H1 (cell line): ENCODE data around the gene MTAP. TPM values are rescaled to one million over a fixed set of nuclear protein-coding genes. Genes with fewer than 3 reads are reported as not detected.

Experiments used
- CTCF ChIA-PET: fragments of 300-600 bp; sonication (Branson Sonifier 250); formaldehyde crosslinking; loops from one replicate; lab custom pipeline; 2021; ENCODE audit not compliant: partially characterized antibody; lab: Charles Lee
- POLR2A ChIA-PET: fragments of 300-600 bp; sonication (Branson Sonifier 250); formaldehyde crosslinking; loops from one replicate; lab custom pipeline; 2021; ENCODE audit warnings: inconsistent platforms; ENCODE audit not compliant: partially characterized antibody; lab: Charles Lee
- DNase-seq, 2 experiments: peaks; one replicate each; pipeline versions ENCODE4 v3.0.0 to v3.0.0-alpha.2; 2010 to 2022; ENCODE audit warnings: low spot score in 2 of 2, low read depth in 1 of 2, mixed read lengths in 1 of 2
- FAIRE-seq: peaks from 2 replicates; lab custom pipeline; 2011; peaks lifted over from hg19 to GRCh38; lab: Jason Lieb, UNC
- H2AFZ ChIP-seq: 2 replicates; pipeline ENCODE4 v1.8.1; 2012; ENCODE audit warnings: low read length, inconsistent platforms
- H2AK5ac ChIP-seq: 2 replicates; pipeline ENCODE4 v1.6.1; 2013; ENCODE audit warnings: low read depth, low read length
- H2BK120ac ChIP-seq: replicated peaks from 2 replicates; pipeline ENCODE3; 2013; ENCODE audit warnings: low read depth, low read length, inconsistent platforms
- H2BK12ac ChIP-seq: 2 replicates; pipeline ENCODE4 v1.6.1; 2013; ENCODE audit warnings: low read depth, low read length
- H2BK15ac ChIP-seq: 2 replicates; pipeline ENCODE4 v1.6.1; 2013; ENCODE audit warnings: low read length
- H2BK20ac ChIP-seq: 2 replicates; pipeline ENCODE4 v1.6.1; 2013; ENCODE audit warnings: low read length
- H2BK5ac ChIP-seq: 2 replicates; pipeline ENCODE4 v1.6.1; 2013; ENCODE audit warnings: low read depth, low read length
- H3K14ac ChIP-seq: 2 replicates; pipeline ENCODE4 v1.6.1; 2013; ENCODE audit warnings: inconsistent platforms; ENCODE audit not compliant: insufficient read length
- H3K18ac ChIP-seq: 2 replicates; pipeline ENCODE4 v1.6.1; 2013; ENCODE audit warnings: low read length; ENCODE audit errors: extremely low read depth
- H3K23ac ChIP-seq: 2 replicates; pipeline ENCODE4 v1.6.1; 2013; ENCODE audit warnings: inconsistent platforms; ENCODE audit not compliant: insufficient read length
- H3K23me2 ChIP-seq: 2 replicates; pipeline ENCODE4 v1.6.1; 2013; ENCODE audit warnings: low read depth, low read length
- H3K27ac ChIP-seq: 2 replicates; pipeline ENCODE4 v1.6.1; 2011; ENCODE audit warnings: low read depth, low read length, inconsistent platforms
- H3K27me3 ChIP-seq, 4 experiments: replicated peaks in 1 of 4; 1 replicate in 1 of 4; 2 replicates in 3 of 4; pipeline versions ENCODE4 v1.6.1 to v1.8.1; 2011 to 2013; ENCODE audit warnings: low read length in 3 of 4, mild to moderate bottlenecking in 3 of 4, inconsistent platforms in 2 of 4, mixed read lengths in 2 of 4, moderate library complexity in 1 of 4; ENCODE audit not compliant: control insufficient read depth in 3 of 4, insufficient read depth in 3 of 4; ENCODE audit errors: extremely low read depth in 1 of 4
- H3K36me3 ChIP-seq, 4 experiments: 2 replicates each; pipeline versions ENCODE4 v1.6.1 to v1.8.1; 2011 to 2013; ENCODE audit warnings: mild to moderate bottlenecking in 4 of 4, low read length in 3 of 4, moderate library complexity in 2 of 4, control low read depth in 1 of 4, inconsistent platforms in 1 of 4; ENCODE audit not compliant: insufficient read depth in 4 of 4, control insufficient read depth in 2 of 4
- H3K4ac ChIP-seq: replicated peaks from 2 replicates; pipeline ENCODE3; 2013; ENCODE audit warnings: low read length, low read depth, mixed read lengths, inconsistent platforms; ENCODE audit not compliant: insufficient read length
- H3K4me1 ChIP-seq, 4 experiments: replicated peaks in 1 of 4; 1 replicate in 1 of 4; 2 replicates in 3 of 4; pipeline versions ENCODE4 v1.6.1 to v1.8.1; 2011 to 2013; ENCODE audit warnings: low read length in 3 of 4, inconsistent platforms in 2 of 4, mixed read lengths in 1 of 4; ENCODE audit not compliant: insufficient read depth in 4 of 4, control insufficient read depth in 3 of 4
- H3K4me2 ChIP-seq, 2 experiments: 2 replicates each; pipeline versions ENCODE4 v1.6.1 to v1.8.1; 2011 to 2013; ENCODE audit warnings: low read depth in 2 of 2, low read length in 2 of 2, control low read depth in 1 of 2, inconsistent platforms in 1 of 2, mild to moderate bottlenecking in 1 of 2; ENCODE audit not compliant: insufficient read depth in 1 of 2
- H3K4me3 ChIP-seq, 4 experiments: fragments of 200-600, 300-600 bp in 1 of 4; sonication (generic), shearing (Covaris generic), sonication (Bioruptor Twin) in 1 of 4; 2 replicates each; pipeline versions ENCODE4 v1.5.1 to v1.8.1; 2011 to 2016; ENCODE audit warnings: low read length in 4 of 4, low read depth in 3 of 4, control low read depth in 2 of 4, inconsistent platforms in 2 of 4, mild to moderate bottlenecking in 2 of 4, mixed read lengths in 1 of 4, moderate library complexity in 1 of 4; ENCODE audit not compliant: insufficient read depth in 2 of 4; ENCODE audit errors: extremely low read depth in 1 of 4
- H3K56ac ChIP-seq: replicated peaks from 2 replicates; pipeline ENCODE3; 2013; ENCODE audit warnings: low read depth, mild to moderate bottlenecking, mixed read lengths, low read length, inconsistent platforms; ENCODE audit not compliant: insufficient read length
- H3K79me1 ChIP-seq: 2 replicates; pipeline ENCODE4 v1.6.1; 2013; ENCODE audit warnings: low read depth, low read length, control low read depth
- H3K79me2 ChIP-seq, 2 experiments: 2 replicates each; pipeline versions ENCODE4 v1.6.1 to v1.8.1; 2012 to 2013; ENCODE audit warnings: low read length in 2 of 2, mild to moderate bottlenecking in 2 of 2, inconsistent platforms in 1 of 2; ENCODE audit not compliant: insufficient read depth in 2 of 2, control insufficient read depth in 1 of 2
- H3K9ac ChIP-seq, 4 experiments: replicated peaks in 1 of 4; 1 replicate in 1 of 4; 2 replicates in 3 of 4; pipeline versions ENCODE4 v1.6.1 to v1.8.1; 2011 to 2013; ENCODE audit warnings: low read depth in 3 of 4, low read length in 3 of 4, control low read depth in 2 of 4, mild to moderate bottlenecking in 2 of 4, moderate library complexity in 2 of 4, inconsistent platforms in 1 of 4; ENCODE audit errors: extremely low read depth in 1 of 4
- H3K9me3 ChIP-seq, 2 experiments: 2 replicates each; pipeline versions ENCODE4 v1.6.1 to v1.8.1; 2012 to 2013; ENCODE audit warnings: mild to moderate bottlenecking in 2 of 2, moderate library complexity in 2 of 2, control low read depth in 1 of 2, inconsistent platforms in 1 of 2, low read depth in 1 of 2, low read length in 1 of 2, mixed read lengths in 1 of 2; ENCODE audit not compliant: insufficient read depth in 2 of 2
- H4K20me1 ChIP-seq, 2 experiments: replicated peaks in 1 of 2; 2 replicates each; pipeline versions ENCODE3 to v1.8.1; 2011 to 2013; ENCODE audit warnings: inconsistent platforms in 2 of 2, low read length in 2 of 2, mild to moderate bottlenecking in 1 of 2; ENCODE audit not compliant: insufficient read depth in 2 of 2, control insufficient read depth in 1 of 2
- H4K5ac ChIP-seq: 2 replicates; pipeline ENCODE4 v1.6.1; 2013; ENCODE audit warnings: low read length, low read depth, mixed read lengths, inconsistent platforms; ENCODE audit not compliant: insufficient read length
- H4K8ac ChIP-seq: 2 replicates; pipeline ENCODE4 v1.8.0; 2013; ENCODE audit warnings: mild to moderate bottlenecking, moderate library complexity, low read length, inconsistent platforms; ENCODE audit not compliant: insufficient read depth; ENCODE audit errors: extremely low read depth
- H4K91ac ChIP-seq: replicated peaks from 2 replicates; pipeline ENCODE3; 2013; ENCODE audit warnings: low read length, mixed read lengths, inconsistent platforms; ENCODE audit not compliant: insufficient read length
- ATF3 ChIP-seq: IDR thresholded peaks from 2 replicates; pipeline ENCODE4 v1.6.1; 2011; ENCODE audit warnings: low read depth, mild to moderate bottlenecking, low read length; ENCODE audit not compliant: insufficient read depth
- CREB1 ChIP-seq: IDR thresholded peaks from 2 replicates; pipeline ENCODE4 v1.6.1; 2012; ENCODE audit warnings: inconsistent platforms
- CTBP2 ChIP-seq: IDR thresholded peaks from 2 replicates; pipeline ENCODE4 v1.7.0; 2011; ENCODE audit warnings: borderline replicate concordance, mild to moderate bottlenecking, moderate library complexity, mixed read lengths, low read length; ENCODE audit not compliant: insufficient read depth, insufficient read length
- CTCF ChIP-seq, 3 experiments: IDR thresholded peaks; 1 replicate in 2 of 3; 2 replicates in 1 of 3; pipeline versions ENCODE4 v1.5.1 to v1.6.1; 2011; ENCODE audit warnings: low read length in 3 of 3, mild to moderate bottlenecking in 3 of 3, inconsistent platforms in 2 of 3, low read depth in 1 of 3, moderate library complexity in 1 of 3; ENCODE audit not compliant: insufficient read depth in 1 of 3; ENCODE audit errors: control extremely low read depth in 1 of 3
- EP300 ChIP-seq, 2 experiments: IDR thresholded peaks; 1 replicate in 1 of 2; 2 replicates in 1 of 2; pipeline ENCODE4 v1.6.1; 2011 to 2012; ENCODE audit warnings: low read depth in 2 of 2, low read length in 2 of 2, mild to moderate bottlenecking in 2 of 2, borderline replicate concordance in 1 of 2, inconsistent platforms in 1 of 2, moderate library complexity in 1 of 2
- JUND ChIP-seq: IDR thresholded peaks from 2 replicates; pipeline ENCODE4 v1.6.1; 2011; ENCODE audit warnings: mild to moderate bottlenecking, improper control_type of control experiment, low read length
- KDM5A ChIP-seq: fragments of 200-600 bp; IDR thresholded peaks from 2 replicates; pipeline ENCODE4 v1.7.1; 2012; ENCODE audit warnings: mild to moderate bottlenecking, low read length, inconsistent platforms, mixed read lengths
- RXRA ChIP-seq: IDR thresholded peaks from 2 replicates; pipeline ENCODE4 v1.6.1; 2011; ENCODE audit warnings: low read depth, mild to moderate bottlenecking, low read length, moderate library complexity; ENCODE audit not compliant: insufficient read depth
- SIN3A ChIP-seq, 2 experiments: IDR thresholded peaks in 1 of 2; conservative IDR thresholded peaks in 1 of 2; 2 replicates each; pipeline ENCODE4 v1.6.1; 2011 to 2012; ENCODE audit warnings: low read length in 2 of 2, improper control_type of control experiment in 1 of 2, low read depth in 1 of 2, mild to moderate bottlenecking in 1 of 2
- SIRT6 ChIP-seq: IDR thresholded peaks from one replicate; pipeline ENCODE4 v1.7.1; 2012; ENCODE audit warnings: low read length, inconsistent platforms
- SP2 ChIP-seq: IDR thresholded peaks from 2 replicates; pipeline ENCODE4 v1.6.1; 2012; ENCODE audit warnings: mild to moderate bottlenecking, low read length, inconsistent platforms
- WGBS, 2 experiments: shearing (Covaris generic) in 1 of 2; methylation state at CpG; one replicate each; pipeline versions ENCODE4 v1.1.6 to v1.1.7; 2013 to 2015; ENCODE audit warnings: low lambda C conversion rate in 2 of 2, mixed read lengths in 2 of 2, inconsistent platforms in 1 of 2, low coverage in 1 of 2, missing lambda C conversion rate in 1 of 2; ENCODE audit not compliant: insufficient replicate concordance in 2 of 2, insufficient coverage in 1 of 2, insufficient read length in 1 of 2; ENCODE audit errors: extremely low coverage in 1 of 2, missing lambda C conversion rate in 1 of 2; 5-methylcytosine and 5-hydroxymethylcytosine counted together
- polyA plus RNA-seq, 7 experiments: library from polyadenylated mRNA; depleted of rRNA in 3 of 7; stranded (reverse) in 5 of 7; unstranded in 2 of 7; fragments of >200 nt in 5 of 7; fragments of 200-250 nt in 2 of 7; gene quantifications; 1 replicate in 5 of 7; 2 replicates in 1 of 7; 4 replicates in 1 of 7; pipeline versions ENCODE4 v1.2.1 to v1.2.3, GENCODE V29; 2011 to 2013; ENCODE audit warnings: missing spikeins in 2 of 7, mixed read lengths in 2 of 7
- total RNA-seq: library from RNA; stranded (reverse); fragmentation: NEBNext Ultra II Directional; extraction: Animal tissue kit (Norgen Biotek cat#: 25700); gene quantifications from 2 replicates; pipeline ENCODE4 v1.2.1, GENCODE V29; 2021

MTAP gene
- total and polyA plus RNA-seq, 2 of the 8 experiments (the other 6 are each of a cell fraction or from before 2014, with no cell fraction given): 16.4 to 100 TPM

- no peak overlapping the region for H2BK20ac ChIP-seq
- H3K4me1 ChIP-seq: no peaks in the 10 kb centered on the region
- no peaks in the 10 kb centered on the region for H3K79me2 ChIP-seq
- peaks cover 5% of the 10 kb centered on the region; the same call in 1 of the 2 replicates for H3K79me1 ChIP-seq
- H3K9ac ChIP-seq: no peak overlapping the region
- H4K8ac ChIP-seq: no peak overlapping the region
- H3K23ac ChIP-seq: no peak overlapping the region
- CTCF ChIA-PET: interaction anchor here (1.7 to 1.8 kb wide), 2 partner anchors 31 to 40 kb away, joined by 5 to 9 read pairs; no protein-coding TSS in a partner anchor
- no peak overlapping the region for H2BK15ac ChIP-seq
- H3K27me3 ChIP-seq: no peaks in the 10 kb centered on the region
- H3K4me2 ChIP-seq: no peak overlapping the region
- peaks cover 0 to 1% of the 10 kb centered on the region in 2 experiments for H4K20me1 ChIP-seq
- H3K18ac ChIP-seq: no peak overlapping the region
- H3K23me2 ChIP-seq: no peaks in the 10 kb centered on the region
- no peak overlapping the region for H2BK5ac ChIP-seq
- no peaks in the 10 kb centered on the region for H3K9me3 ChIP-seq
- H3K27ac ChIP-seq: no peak overlapping the region
- H3K56ac ChIP-seq: no peak overlapping the region
- H3K4me3 ChIP-seq: no peak overlapping the region
- POLR2A ChIA-PET: no interaction called here
- no peak overlapping the region for H4K91ac ChIP-seq
- no peak overlapping the region for H4K5ac ChIP-seq
- no peak overlapping the region for H2BK120ac ChIP-seq
- H2AFZ ChIP-seq: no peak overlapping the region
- H3K14ac ChIP-seq: no peak overlapping the region
- no peak overlapping the region for H2BK12ac ChIP-seq
- no peak for DNase-seq
- no peak for FAIRE-seq
- no peak overlapping the region for H3K4ac ChIP-seq
- peaks cover 9 to 75% (median 49%) of the 10 kb centered on the region in 4 experiments for H3K36me3 ChIP-seq
- no peak overlapping the region for H2AK5ac ChIP-seq
- 96% methylated on average over 2 of the region's 2 CpGs; no CpG with 5 or more reads in 1 of the 2 experiments for WGBS, 2 experiments
- no peak for TF ChIP-seq SIN3A (conservative IDR thresholded peaks at IDR 0.05 in 1 of 2, IDR thresholded peaks at IDR 0.05 in 1 of 2; ENCODE audit: low read depth in 1 of 2, low read length in 2 of 2)
- no peak for TF ChIP-seq JUND
- no peak for TF ChIP-seq SP2
- TF ChIP-seq CTBP2: no peak
- TF ChIP-seq EP300 (IDR thresholded peaks at IDR 0.05; ENCODE audit: borderline replicate concordance in 1 of 2, low read depth in 2 of 2, low read length in 2 of 2): no peak
- TF ChIP-seq ATF3: no peak
- TF ChIP-seq RXRA: no peak
- no peak for TF ChIP-seq CTCF (IDR thresholded peaks at IDR 0.05; ENCODE audit: control extremely low read depth in 1 of 3, insufficient read depth in 1 of 3, low read depth in 1 of 3, low read length in 3 of 3)
- TF ChIP-seq SIRT6: no peak
- TF ChIP-seq CREB1: no peak
- no peak for TF ChIP-seq KDM5A
Observed at GRCh38 chr9:21853414-21853813, 51.0 kb downstream of the MTAP start.
